Skeletal muscle cell (primary cell): ENCODE measurements around the gene ARHGAP10.

Experiments used
- DNase-seq: peaks from one replicate; pipeline ENCODE4 v3.0.0-alpha.2; 2010; ENCODE audit warnings: low read depth
- H3K4me3 ChIP-seq: 2 replicates; pipeline ENCODE4 v1.5.1; 2011; ENCODE audit warnings: low read depth, mild to moderate bottlenecking, control low read depth, low read length, moderate library complexity

The ARHGAP10 gene

DNA sequence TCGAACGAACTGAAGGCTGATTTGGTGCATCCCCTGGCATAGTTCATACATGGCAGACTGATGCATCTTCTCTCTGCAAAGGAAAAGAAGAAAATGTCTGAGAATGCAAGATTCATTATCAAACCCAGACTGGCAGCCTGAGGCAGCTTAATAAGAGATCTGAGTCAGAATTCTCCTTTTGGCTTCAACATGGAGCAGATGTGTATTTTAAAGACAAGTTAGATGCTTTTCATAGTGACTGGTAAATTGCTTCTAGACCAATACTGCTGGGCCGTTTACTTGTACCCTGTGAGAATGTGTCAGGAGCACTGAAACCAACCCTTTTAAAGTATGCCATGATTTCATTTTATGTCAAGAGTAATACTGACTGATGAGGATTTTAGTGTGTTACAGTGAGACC is 388.3 kb downstream of the ARHGAP10 start:
- DNase-seq = no peak

More for the DNA sequence above, 388.3 kb downstream of the ARHGAP10 start:
- H3K4me3 ChIP-seq = no peak overlapping the region
